Measurements from ENCODE around the gene AGR3.

GRCh38 chr7:16916738-16917137 is 35.0 kb upstream of the AGR3 start:
- TF ChIP-seq CTCF (IDR thresholded peaks at IDR 0.05; ENCODE audit: poor library complexity) (no peak), EZH2phosphoT487 (IDR thresholded peaks at IDR 0.05; ENCODE audit: low read depth, severe bottlenecking, unreplicated experiment) (no peak)
